Lower leg skin (tissue), 3 donors: ENCODE data around the gene PDK4.

Source experiments
- POLR2A ChIP-seq, 2 donors: fragments of 450-650 bp; IDR thresholded peaks; one replicate each; pipeline ENCODE4 v1.6.1; 2016 to 2017; ENCODE audit warnings: antibody characterized with exemption in 2 of 2, mild to moderate bottlenecking in 1 of 2, moderate library complexity in 1 of 2
- TF ChIP-seq, protein P1 (sequence below), 3 donors: fragments of 450-650 bp; IDR thresholded peaks; one replicate each; pipeline ENCODE4 v1.5.1; 2016; ENCODE audit warnings: antibody characterized with exemption in 3 of 3, mild to moderate bottlenecking in 3 of 3, moderate library complexity in 2 of 3

DNA sequence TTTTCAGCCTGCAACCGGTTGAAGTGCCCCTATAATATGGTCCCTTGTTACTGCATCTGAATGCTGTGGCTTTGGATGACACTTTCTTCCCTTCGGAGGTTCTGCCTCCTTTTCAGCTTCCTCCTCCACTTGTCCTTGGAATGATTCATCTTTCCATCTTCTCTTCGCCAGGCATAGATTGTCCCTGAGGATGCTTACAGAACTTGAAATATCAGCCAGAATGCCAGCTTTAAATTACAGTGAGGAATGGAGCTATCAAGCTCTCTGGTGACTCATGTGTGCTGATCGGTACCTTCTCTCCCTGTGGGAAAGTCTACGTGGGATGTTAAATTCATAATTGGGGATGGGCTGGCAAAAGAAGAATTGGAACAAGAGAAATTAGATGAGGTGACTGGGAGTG lies 45.9 kb upstream of the PDK4 start:
- TF ChIP-seq, protein P1, sequence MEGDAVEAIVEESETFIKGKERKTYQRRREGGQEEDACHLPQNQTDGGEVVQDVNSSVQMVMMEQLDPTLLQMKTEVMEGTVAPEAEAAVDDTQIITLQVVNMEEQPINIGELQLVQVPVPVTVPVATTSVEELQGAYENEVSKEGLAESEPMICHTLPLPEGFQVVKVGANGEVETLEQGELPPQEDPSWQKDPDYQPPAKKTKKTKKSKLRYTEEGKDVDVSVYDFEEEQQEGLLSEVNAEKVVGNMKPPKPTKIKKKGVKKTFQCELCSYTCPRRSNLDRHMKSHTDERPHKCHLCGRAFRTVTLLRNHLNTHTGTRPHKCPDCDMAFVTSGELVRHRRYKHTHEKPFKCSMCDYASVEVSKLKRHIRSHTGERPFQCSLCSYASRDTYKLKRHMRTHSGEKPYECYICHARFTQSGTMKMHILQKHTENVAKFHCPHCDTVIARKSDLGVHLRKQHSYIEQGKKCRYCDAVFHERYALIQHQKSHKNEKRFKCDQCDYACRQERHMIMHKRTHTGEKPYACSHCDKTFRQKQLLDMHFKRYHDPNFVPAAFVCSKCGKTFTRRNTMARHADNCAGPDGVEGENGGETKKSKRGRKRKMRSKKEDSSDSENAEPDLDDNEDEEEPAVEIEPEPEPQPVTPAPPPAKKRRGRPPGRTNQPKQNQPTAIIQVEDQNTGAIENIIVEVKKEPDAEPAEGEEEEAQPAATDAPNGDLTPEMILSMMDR (IDR thresholded peaks at IDR 0.05): no peak
- no peak for TF ChIP-seq POLR2A (IDR thresholded peaks at IDR 0.05)
